ENCODE results near the gene AXIN2. TPM values are rescaled to one million over a fixed set of nuclear protein-coding genes. Genes with fewer than 3 reads are reported as not detected.

The AXIN2 gene
- total RNA-seq, 1 donor from 2014 or later = 115 TPM

DNA sequence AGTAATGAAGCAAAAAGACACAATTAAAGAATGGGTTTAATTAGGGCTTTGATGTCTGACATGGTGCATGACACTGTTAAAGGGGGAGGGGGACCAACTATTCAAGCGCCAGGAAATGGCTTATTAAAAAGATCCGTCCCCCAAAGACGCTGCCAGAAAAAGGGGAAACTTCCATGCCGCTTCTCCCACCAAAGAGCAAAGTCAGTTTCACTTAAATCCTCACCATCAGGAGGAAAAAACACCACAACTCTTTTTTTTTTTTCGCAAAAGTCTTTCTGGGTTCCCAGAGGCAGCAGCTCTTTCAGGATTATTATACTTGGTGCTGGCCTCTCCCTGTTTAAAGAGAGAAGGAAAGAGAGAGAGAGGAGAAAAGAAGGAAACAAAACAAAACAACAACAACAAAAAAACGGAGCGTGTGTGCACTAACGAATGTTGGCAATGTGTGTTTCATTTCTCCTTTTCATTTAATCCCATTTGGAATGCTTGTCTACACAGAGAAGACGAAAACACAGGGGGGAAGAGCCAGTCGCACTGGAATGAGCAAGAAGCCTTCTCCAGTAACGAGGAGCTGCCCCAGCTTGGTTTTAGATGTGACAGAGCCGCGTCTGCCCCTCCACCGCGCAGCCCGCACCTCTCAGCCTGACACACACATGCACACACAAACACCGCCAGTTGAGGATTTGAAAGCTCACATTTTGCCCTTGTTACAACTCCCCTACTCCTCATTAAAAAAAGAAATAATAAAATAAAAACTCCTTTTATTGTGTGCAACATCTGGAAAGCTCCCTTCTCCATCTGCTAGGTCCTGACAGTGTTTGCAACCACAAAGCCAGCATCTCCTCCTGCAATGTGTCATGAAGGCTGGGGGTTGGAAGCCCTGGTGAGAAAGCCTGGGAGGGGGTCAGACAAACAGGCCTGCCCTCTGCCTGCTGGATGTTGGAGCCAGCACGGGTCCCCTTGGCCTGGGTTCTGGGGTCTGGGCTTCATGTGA lies 32.7 kb upstream of the AXIN2 start:
- DNase-seq (ENCODE audit: extremely low spot score, unreplicated experiment) = no peak
- H3K4me1 Mint-ChIP-seq (ENCODE audit: unreplicated experiment) = peaks cover 26% of the 10 kb centered on the region
- peak overlapping the region; percentile 70 for H3K27ac Mint-ChIP-seq
- no peaks in the 10 kb centered on the region for H3K36me3 Mint-ChIP-seq
- H3K9me3 Mint-ChIP-seq = no peaks in the 10 kb centered on the region
- H3K27me3 Mint-ChIP-seq = peaks cover 3% of the 10 kb centered on the region
- peak overlapping the region; percentile 69 for H3K4me3 Mint-ChIP-seq
- TF ChIP-seq, protein P1, sequence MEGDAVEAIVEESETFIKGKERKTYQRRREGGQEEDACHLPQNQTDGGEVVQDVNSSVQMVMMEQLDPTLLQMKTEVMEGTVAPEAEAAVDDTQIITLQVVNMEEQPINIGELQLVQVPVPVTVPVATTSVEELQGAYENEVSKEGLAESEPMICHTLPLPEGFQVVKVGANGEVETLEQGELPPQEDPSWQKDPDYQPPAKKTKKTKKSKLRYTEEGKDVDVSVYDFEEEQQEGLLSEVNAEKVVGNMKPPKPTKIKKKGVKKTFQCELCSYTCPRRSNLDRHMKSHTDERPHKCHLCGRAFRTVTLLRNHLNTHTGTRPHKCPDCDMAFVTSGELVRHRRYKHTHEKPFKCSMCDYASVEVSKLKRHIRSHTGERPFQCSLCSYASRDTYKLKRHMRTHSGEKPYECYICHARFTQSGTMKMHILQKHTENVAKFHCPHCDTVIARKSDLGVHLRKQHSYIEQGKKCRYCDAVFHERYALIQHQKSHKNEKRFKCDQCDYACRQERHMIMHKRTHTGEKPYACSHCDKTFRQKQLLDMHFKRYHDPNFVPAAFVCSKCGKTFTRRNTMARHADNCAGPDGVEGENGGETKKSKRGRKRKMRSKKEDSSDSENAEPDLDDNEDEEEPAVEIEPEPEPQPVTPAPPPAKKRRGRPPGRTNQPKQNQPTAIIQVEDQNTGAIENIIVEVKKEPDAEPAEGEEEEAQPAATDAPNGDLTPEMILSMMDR (conservative IDR thresholded peaks at IDR 0.05) = no peak

DNA sequence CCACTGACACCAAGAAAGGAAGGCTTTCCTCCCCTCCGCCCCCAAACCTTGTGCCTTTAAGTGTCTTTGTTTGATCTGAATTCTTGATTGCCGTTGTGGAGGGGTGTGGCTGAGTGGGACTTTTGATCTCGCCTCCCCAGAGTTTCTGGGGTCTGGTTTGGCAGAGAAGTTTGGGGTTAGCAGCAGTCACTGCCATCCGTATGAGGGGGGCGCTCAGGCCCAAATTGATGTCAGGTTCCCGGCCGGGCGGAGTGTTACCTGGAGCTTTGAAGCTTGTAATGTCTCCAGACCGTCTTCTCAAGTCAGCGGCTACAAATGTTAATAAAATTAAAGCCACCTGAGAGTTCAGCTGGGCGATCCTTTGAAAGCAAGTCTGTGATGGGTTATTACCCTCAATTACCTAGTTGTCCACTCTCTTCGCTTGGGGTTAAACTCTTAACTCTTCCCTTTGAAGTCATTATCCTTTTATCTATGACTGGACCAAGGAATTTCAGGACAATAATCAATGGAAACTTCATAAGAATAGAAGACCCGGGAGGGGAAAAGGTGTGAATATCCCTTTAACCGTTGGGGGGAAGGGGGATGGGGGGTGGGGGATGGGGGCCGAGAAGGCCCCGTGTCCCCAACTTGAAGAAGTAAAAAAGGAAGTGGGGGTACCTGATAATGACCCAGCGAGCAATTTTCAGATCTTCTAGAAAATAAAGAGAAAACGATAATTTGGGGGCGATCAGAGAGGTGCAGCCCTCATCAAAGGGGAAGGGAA lies 31.8 kb upstream of the AXIN2 start:
- H3K4me1 Mint-ChIP-seq (ENCODE audit: unreplicated experiment) = peaks cover 33% of the 10 kb centered on the region

DNA sequence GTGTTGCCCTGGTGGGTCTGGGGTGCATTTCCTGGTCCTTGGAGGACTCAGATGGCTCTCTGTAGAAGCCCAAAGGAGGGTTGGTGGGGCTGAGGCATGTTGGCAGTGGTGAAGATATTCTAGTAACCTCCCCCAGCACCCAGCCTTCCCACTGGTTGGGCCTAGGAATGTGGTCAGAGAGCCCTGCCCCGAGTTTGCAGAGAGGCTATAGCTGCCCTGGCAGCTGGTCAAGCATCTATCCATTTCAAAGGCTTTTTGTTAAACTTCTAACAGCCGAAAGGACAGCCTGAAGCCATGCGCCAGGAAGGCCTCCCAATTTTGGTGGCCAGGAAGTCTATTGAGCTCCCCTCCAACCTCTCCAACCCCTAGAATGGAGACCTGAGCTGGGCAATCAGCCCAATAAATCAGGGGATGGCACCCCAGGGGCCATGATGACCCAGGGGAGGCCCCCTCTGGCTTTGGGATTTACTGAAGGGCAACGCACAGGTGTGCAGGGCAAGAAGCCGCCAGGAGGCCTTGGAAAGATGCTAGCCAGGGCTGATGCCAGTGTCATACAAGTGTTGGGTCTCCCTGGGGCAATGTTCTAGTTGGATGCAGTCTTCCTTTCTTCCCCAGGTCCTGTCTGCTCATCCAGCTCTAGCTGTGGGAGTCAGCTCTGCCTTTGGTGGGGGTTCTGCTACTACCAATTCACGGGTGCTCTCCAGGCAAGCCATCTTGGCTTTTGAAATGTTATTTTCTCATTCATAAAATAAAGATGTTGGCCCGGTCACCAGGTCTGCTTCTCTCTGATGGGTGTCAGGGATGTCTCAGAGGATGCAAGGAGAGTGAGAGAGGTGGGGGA lies 30.9 kb upstream of the AXIN2 start:
- Mint-ChIP-seq H3K4me1 (ENCODE audit: unreplicated experiment) (peaks cover 39% of the 10 kb centered on the region), H3K36me3 (no peaks in the 10 kb centered on the region), H3K27me3 (peaks cover 3% of the 10 kb centered on the region), H3K27ac (no peak overlapping the region), H3K9me3 (no peaks in the 10 kb centered on the region), H3K4me3 (no peak overlapping the region)
- TF ChIP-seq, protein P1 (conservative IDR thresholded peaks at IDR 0.05) = no peak
- no peak for DNase-seq (ENCODE audit: extremely low spot score, unreplicated experiment)

More for the DNA sequence above, 31.8 kb upstream of the AXIN2 start:
- Mint-ChIP-seq H3K4me3 (peak overlapping the region; percentile 69), H3K27ac (peak overlapping the region; percentile 70), H3K27me3 (peaks cover 3% of the 10 kb centered on the region), H3K36me3 (no peaks in the 10 kb centered on the region), H3K9me3 (no peaks in the 10 kb centered on the region)
- TF ChIP-seq, protein P1 (conservative IDR thresholded peaks at IDR 0.05) = no peak
- DNase-seq (ENCODE audit: extremely low spot score, unreplicated experiment) = no peak

DNA sequence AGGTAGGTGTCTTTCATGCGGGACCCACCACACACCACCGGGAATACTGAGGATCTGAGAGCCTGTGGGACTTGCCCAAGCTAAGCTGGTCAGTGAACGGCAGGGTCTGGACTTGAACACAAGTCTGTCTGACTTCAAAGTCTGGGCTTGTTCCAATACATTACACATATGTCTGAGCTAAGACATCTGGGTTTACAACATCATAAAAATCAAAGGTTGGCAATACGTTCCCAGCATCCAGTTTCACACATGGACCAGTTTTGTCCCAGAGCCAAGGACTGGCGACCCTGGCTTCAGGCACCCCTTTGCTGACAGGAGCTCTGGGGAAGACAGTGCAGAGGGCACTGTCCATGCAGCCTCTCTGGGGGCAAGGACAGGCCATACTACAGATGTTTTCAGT lies 27.9 kb upstream of the AXIN2 start:
- H3K9me3 Mint-ChIP-seq = no peaks in the 10 kb centered on the region
- TF ChIP-seq, protein P1 (conservative IDR thresholded peaks at IDR 0.05) = no peak
- no peaks in the 10 kb centered on the region for H3K36me3 Mint-ChIP-seq
- peaks cover 3% of the 10 kb centered on the region for H3K27me3 Mint-ChIP-seq
- no peak overlapping the region for H3K27ac Mint-ChIP-seq
- no peak for DNase-seq (ENCODE audit: extremely low spot score, unreplicated experiment)
- peaks cover 37% of the 10 kb centered on the region for H3K4me1 Mint-ChIP-seq (ENCODE audit: unreplicated experiment)
- no peak overlapping the region for H3K4me3 Mint-ChIP-seq

DNA sequence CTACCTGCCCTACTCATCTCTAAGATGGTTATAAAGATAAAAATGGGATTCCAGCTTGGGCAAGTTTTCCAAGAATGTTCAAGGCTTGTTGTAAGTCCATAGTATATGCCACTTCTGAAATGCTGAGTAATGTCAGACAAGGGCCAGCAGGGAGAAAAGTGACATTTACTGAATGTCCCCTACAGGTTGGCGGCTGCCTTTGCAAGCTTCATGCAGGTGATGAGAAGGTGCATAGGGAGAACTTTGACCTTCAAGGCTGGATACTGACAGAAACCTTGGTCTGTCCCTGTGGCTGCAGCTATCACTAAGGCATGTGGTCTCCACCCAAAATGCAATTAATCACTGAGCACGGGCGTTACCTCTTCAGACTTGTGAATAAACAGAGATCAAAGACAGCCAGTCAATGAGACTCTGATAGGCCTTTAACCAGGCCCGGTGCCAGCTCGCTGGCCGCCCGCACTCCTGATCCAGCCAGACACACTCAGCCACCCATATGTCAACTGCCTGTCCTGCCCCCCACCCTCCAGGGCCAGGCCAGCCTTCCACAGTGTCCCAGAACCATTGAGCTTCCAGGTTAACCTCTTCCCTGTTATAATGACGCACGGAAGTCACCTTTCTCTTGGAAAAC lies 26.8 kb upstream of the AXIN2 start:
- no peaks in the 10 kb centered on the region for H3K27me3 Mint-ChIP-seq
- H3K4me3 Mint-ChIP-seq = no peak overlapping the region
- peaks cover 26% of the 10 kb centered on the region for H3K4me1 Mint-ChIP-seq (ENCODE audit: unreplicated experiment)
- peak overlapping the region; percentile 62 for H3K27ac Mint-ChIP-seq
- DNase-seq (ENCODE audit: extremely low spot score, unreplicated experiment) = no peak
- H3K9me3 Mint-ChIP-seq = no peaks in the 10 kb centered on the region
- no peaks in the 10 kb centered on the region for H3K36me3 Mint-ChIP-seq
- TF ChIP-seq, protein P1 (conservative IDR thresholded peaks at IDR 0.05) = peak; percentile 41

Data from type B pancreatic cell (in vitro differentiated cells).